Brain microvascular endothelial cell (primary cell): ENCODE results near the gene MPV17.

Source experiments
- DNase-seq: peaks from one replicate; pipeline ENCODE4 v3.0.0-alpha.2; 2020
- H3K27ac ChIP-seq: fragments of 250-450 bp; sonication (Bioruptor Pico); 2 replicates; pipeline ENCODE4 v1.5.1; 2020; ENCODE audit warnings: mild to moderate bottlenecking, moderate library complexity
- H3K27me3 ChIP-seq: fragments of 250-450 bp; sonication (Bioruptor Pico); replicated peaks from 2 replicates; pipeline ENCODE4 v1.5.1; 2020; ENCODE audit warnings: mild to moderate bottlenecking
- H3K36me3 ChIP-seq: fragments of 250-450 bp; sonication (Bioruptor Pico); replicated peaks from 2 replicates; pipeline ENCODE4 v1.5.1; 2020; ENCODE audit warnings: mild to moderate bottlenecking
- H3K4me3 ChIP-seq: 2 replicates; pipeline ENCODE4 v1.5.1; 2011; ENCODE audit warnings: low read depth, mild to moderate bottlenecking, control low read depth, low read length, moderate library complexity
- in situ Hi-C: cut with HindIII; loops from 2 replicates; pipeline ENCODE4 v1.10.0; 2017; ENCODE audit warnings: low sequenced_read_pairs, low pct_ligation_motif_present
- TF ChIP-seq, protein P1 (sequence below): IDR thresholded peaks from 2 replicates; pipeline ENCODE4 v1.5.1; 2011; ENCODE audit warnings: low read depth, mild to moderate bottlenecking, moderate library complexity, low read length, control low read depth, inconsistent platforms; ENCODE audit errors: missing control alignments

Gene MPV17

GRCh38 chr2:27314709-27315108 lies 8.2 kb downstream of the MPV17 start:
- in situ Hi-C loops = no loop called here

DNA sequence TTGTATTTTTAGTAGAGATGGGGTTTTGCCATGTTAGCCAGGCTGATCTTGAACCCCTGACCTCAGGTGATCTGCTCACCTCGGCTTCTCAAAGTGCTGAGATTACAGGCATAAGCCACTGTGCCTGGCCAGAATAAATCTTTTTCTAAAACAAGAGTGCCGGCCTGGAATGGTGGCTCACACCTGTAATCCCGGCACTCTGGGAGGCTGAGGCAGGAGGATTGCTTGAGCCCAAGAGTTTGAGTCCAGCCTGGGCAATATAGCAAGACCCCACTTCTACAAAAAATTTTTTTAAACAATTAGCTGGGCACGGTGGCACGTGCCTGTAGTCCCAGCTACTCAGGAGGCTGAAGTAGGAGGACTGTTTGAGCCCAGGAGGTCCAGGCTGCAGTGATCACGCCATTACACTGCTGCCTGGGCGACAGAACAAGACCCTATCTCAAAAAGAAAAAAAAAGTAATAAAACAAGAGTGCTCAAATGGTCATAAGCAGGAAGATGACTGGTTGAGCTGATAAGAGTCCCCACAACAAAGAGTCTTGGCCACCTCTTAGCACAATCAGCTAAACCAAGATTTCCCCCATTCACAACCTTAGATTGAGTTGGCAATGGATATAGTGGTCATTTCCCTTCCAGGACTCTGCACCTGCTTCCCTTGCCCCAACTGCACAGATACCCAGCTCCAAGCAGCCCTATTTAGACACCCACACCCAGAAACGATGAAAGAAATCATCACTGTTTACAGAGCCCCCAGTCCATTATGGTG lies 8.8 kb downstream of the MPV17 start:
- DNase-seq = no peak
- no peak overlapping the region for H3K4me3 ChIP-seq
- H3K27ac ChIP-seq = no peak overlapping the region
- H3K27me3 ChIP-seq = no peaks in the 10 kb centered on the region
- in situ Hi-C loops = no loop called here
- TF ChIP-seq, protein P1, sequence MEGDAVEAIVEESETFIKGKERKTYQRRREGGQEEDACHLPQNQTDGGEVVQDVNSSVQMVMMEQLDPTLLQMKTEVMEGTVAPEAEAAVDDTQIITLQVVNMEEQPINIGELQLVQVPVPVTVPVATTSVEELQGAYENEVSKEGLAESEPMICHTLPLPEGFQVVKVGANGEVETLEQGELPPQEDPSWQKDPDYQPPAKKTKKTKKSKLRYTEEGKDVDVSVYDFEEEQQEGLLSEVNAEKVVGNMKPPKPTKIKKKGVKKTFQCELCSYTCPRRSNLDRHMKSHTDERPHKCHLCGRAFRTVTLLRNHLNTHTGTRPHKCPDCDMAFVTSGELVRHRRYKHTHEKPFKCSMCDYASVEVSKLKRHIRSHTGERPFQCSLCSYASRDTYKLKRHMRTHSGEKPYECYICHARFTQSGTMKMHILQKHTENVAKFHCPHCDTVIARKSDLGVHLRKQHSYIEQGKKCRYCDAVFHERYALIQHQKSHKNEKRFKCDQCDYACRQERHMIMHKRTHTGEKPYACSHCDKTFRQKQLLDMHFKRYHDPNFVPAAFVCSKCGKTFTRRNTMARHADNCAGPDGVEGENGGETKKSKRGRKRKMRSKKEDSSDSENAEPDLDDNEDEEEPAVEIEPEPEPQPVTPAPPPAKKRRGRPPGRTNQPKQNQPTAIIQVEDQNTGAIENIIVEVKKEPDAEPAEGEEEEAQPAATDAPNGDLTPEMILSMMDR = no peak
- H3K36me3 ChIP-seq = peaks cover 6% of the 10 kb centered on the region

More at GRCh38 chr2:27314709-27315108, 8.2 kb downstream of the MPV17 start:
- no peak for DNase-seq
- Histone ChIP-seq H3K27me3 (no peaks in the 10 kb centered on the region), H3K36me3 (peaks cover 3% of the 10 kb centered on the region), H3K27ac (no peak overlapping the region), H3K4me3 (no peak overlapping the region)
- TF ChIP-seq, protein P1 = no peak

DNA sequence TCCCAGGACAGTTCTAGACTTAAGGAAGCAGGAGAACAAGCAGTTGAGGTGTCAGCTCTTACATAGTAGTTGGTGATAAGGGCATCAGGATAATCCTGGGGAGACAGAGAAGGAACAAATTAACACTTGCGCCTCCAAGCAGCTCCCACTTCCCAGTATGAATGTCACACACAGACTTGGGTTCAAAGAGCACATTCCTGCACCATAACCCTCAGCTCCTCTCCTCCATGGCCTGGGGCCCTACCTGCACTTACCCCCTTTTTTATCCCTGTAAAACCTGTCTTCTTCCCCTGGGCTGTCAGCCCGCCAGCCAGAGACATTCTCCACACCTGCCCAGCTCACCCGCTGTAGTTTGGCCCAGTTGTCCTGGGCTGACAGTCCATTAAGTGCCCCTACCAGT lies 10.7 kb downstream of the MPV17 start:
- DNase-seq = no peak

GRCh38 chr2:27309651-27310050 lies 13.2 kb downstream of the MPV17 start:
- no peak overlapping the region for H3K4me3 ChIP-seq
- H3K27ac ChIP-seq = no peak overlapping the region
- H3K27me3 ChIP-seq = peaks cover 35% of the 10 kb centered on the region
- TF ChIP-seq, protein P1 = no peak
- H3K36me3 ChIP-seq = peaks cover 3% of the 10 kb centered on the region
- in situ Hi-C loops = no loop called here
- DNase-seq = no peak

More for the DNA sequence above, 10.7 kb downstream of the MPV17 start:
- H3K36me3 ChIP-seq = peaks cover 6% of the 10 kb centered on the region
- in situ Hi-C loops = no loop called here
- no peak overlapping the region for H3K4me3 ChIP-seq
- H3K27ac ChIP-seq = no peak overlapping the region
- peaks cover 12% of the 10 kb centered on the region for H3K27me3 ChIP-seq
- TF ChIP-seq, protein P1 = no peak

GRCh38 chr2:27308359-27308881 lies 14.5 kb downstream of the MPV17 start, which contains the start of gene UCN:
Gene UCN (minus strand): TSS chr2:27308445. CDS start chr2:27307895, 550 bp downstream.
- Histone ChIP-seq H3K27me3 (peaks cover 37% of the 10 kb centered on the region), H3K27ac (no peak within 1 kb of the TSS), H3K36me3 (peaks cover 3% of the 10 kb centered on the region), H3K4me3 (no peak within 1 kb of the TSS)
- in situ Hi-C loops = no loop called here
- peak; percentile 54 for DNase-seq
- TF ChIP-seq, protein P1 = no peak
